HG03575 (cell line): ENCODE measurements around the gene LRRC55.

Experiments
- ATAC-seq: cut with Tn5 transposase; IDR thresholded peaks from one replicate; pipeline ENCODE4 v1.9.1; 2021; ENCODE audit not compliant: unreplicated experiment, insufficient number of reproducible peaks, low FRiP score; ENCODE audit errors: extremely low read depth

Gene LRRC55

DNA sequence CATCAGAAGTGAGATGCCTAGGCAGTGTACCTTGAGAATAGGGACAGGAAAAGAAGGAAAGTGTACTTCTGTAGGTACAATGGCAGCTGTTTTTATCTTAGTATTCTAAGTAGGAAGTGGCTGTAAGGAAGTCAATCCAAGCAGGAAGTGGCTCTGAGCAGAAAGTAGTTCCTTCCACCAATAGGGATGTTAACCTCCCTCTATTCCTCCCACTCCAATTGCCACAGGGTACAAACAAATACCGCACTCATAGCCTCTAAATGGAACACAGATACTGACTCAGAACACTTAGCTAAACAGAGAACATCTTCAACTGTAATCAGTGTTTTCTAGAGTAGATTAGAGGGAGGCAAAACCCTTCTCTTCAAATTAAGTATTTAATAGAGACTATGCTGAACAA, 10.6 kb downstream of the LRRC55 start:
- ATAC-seq: no peak

DNA sequence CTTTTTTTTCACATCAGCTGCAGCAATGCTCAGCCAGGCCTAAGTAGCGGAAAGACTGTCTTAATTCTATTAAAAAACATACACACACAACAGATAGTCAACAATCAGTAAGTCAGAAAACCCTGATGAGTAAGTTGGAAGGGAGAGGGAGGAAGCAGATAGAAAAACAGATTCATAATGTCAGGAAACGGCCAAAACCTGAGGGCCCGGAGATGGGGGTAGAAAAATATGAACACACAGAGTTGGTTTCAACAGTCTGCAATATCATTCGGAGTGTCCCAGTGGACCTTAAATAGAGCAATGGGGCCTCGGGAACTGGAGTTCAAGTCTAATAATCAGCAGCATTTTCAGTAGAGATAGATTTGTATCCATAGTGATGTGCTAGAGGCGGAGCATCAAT, 14.8 kb downstream of the LRRC55 start:
- no peak for ATAC-seq

DNA sequence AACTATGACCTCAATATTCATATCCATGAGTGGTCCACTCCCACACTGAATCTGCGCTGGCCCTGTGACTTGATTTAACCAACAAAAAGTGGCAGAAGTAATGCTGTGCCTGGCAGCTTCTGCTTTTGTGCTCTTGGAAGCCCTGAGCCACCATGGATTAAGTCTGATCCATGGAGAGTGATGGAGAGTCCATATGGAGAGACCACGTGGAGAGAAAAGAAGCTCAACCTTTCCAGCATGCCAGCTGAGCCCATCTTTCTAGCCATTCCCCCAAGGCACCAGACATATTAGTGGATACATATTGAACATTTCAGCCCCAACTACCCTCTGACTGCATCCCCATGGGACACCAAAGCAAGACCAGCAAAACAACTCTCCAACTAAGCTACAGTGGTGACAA, 16.0 kb downstream of the LRRC55 start:
- ATAC-seq: no peak

DNA sequence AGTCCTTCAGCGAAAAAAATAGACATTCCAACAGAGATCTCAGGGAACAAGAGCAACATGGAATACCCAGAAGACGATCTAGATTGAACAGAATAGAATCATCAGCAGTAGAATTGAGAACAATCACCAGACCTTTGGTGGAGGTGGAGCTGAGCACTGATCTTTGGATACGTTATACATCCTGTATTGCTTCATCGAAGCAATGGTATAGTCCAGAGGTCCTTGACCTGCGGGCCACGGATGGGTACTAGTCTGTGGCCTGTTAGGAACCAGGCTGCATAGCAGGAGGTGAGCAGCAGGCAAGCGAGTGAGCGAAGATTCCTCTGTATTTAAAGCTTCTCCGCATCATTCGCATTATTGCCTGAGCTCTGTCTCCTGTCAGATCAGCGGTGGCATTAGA, 17.6 kb downstream of the LRRC55 start:
- no peak for ATAC-seq

DNA sequence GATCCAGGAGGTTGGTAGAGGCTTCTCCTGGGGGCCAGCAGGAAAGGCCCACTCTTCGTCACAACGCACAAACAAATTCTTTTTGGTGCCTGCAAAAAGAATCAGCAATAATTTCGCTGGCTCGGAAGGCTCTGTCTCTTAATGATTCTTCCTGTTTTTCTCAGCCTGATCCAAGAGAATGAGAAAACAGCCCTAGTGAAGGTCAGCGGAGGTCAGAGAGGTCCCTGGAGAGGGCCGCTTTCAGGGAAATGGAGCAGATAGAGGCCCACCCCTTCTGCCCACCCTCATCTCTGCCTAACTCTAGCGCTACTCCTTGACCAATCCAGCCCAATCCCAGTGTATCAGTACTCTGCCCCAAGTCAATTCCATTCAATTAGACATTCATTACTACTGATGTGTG, 19.2 kb downstream of the LRRC55 start:
- no peak for ATAC-seq

DNA sequence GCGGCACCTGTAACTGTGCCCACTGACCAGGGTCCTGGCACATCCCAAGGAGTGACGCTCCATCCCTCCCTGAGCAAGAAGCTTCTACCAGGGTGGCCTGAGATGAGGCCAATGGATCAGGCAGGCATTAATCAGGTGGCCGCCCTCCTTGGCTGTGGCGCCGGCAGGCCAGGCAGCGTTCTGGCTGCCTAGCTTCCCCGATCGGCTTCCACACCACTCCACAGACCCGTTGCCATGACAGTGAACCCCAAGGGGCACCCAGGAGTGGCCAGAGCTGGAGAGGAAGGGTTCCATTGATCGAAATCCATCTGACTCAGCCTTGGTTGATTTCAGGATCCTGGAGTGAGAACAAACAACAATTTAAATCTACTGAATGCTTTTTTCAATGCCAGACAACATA, 20.5 kb downstream of the LRRC55 start:
- ATAC-seq: no peak

DNA sequence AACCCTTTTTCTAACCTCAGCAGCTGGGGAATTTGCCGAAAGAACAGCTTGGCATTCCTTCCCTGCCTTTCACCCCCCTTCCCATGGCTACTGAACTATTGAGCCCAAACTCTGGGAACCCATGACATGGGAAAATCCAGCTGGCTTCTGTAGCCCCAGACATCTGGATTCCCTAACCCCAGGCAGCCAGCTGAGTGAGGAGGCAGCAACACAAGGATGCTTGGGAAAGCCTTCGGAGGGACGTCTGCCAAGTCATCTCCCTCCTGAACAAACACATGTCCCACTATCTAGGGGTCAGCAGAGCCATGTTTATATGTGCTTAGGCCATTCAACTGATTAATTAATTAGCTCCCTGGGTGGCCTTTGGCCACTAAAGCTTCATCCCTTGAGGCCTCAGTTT, 21.6 kb downstream of the LRRC55 start:
- ATAC-seq: no peak

DNA sequence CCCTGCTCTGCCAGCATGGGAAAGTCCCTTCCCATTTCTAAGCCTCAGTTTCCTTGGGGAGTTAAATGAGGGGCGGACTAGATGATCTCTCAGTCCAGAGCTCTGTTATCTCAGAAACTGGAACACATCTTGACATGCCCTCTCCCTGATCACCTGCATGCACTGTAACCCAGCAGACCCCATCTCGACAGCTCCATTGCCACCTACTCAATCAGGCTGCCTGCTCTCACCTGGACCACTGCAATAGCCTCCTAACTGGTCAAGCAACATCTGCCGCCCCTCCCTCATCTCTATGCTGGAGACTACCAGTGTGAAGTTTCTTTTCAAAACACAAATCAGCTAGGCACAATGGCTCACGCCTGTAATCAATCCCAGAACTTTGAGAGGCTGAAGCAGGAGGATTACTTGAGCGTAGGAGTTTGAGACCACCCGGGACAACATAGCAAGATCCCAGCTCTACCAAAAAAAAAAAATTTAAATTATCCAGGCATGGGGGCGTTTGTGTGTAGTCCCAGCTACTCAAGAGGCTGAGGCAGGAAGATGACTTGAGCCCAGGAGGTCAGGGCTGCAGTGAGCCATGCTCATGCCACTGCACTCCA, 22.2 kb downstream of the LRRC55 start:
- no peak for ATAC-seq

DNA sequence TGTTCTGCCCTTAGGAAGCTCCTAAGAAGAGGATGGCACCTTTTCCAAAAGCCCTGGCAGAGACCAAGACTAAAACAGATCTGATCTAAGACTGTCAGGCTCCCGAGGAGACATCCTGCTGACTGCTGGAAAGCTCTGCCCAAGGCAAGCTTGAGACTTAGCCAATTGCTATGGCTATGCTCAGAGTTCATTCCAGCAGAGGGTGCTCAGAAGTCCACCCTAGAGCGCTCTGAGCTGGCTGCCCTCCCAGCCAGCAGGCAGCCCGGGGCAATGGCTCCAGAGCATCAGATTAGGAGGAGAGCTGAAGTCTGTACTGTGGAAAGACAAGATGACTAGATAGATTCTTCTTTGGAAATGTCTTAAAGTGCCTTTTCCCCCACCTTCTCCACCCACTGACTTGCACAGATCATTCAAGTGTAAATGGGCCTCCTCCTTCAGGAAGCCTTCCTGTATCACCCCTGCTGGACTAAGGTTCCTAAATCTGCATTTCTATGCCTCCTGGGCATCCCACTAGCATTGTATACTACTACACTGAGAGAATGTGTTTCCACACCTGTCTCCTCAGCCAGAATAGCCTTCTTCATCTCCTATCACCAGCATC, 23.4 kb downstream of the LRRC55 start:
- no peak for ATAC-seq

DNA sequence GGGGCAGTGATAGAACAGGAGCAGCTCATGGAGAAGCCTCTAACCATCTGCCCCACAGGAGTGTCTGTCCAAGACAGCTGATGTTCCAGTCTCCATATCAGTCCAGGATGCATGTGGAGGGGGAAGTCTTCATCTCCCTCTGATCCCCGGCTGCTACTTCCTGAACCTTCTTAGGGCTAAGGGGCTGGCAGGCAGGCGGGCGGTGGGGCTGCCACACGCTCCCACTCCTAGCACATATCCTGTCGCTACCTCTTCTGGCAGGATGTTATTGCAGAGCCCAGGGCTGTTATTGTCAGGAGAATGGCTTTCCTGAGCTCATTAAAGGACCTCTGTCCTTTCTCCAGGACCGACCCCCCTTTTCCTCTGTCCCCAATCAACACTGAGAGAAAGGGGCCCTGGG, 25.4 kb downstream of the LRRC55 start:
- no peak for ATAC-seq

DNA sequence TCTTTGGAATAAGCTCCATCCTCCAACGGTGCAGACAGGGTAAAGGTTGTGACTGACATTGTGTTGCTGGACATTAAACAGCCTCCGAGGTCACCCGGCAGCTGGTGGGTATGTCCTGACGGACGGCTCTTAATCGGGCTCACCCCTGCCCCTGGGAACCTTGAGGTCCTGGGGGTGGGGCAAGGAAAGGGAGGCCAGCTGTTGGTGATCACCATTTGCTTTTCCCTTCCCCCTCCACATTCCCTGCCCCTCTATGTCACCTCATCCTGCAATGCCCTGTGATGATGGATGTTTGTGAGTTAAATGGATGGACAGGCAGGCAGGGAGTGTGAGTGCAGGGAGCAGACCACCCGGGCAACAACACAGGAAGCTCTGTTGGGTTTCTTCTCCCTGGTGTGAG, 29.0 kb downstream of the LRRC55 start:
- no peak for ATAC-seq

DNA sequence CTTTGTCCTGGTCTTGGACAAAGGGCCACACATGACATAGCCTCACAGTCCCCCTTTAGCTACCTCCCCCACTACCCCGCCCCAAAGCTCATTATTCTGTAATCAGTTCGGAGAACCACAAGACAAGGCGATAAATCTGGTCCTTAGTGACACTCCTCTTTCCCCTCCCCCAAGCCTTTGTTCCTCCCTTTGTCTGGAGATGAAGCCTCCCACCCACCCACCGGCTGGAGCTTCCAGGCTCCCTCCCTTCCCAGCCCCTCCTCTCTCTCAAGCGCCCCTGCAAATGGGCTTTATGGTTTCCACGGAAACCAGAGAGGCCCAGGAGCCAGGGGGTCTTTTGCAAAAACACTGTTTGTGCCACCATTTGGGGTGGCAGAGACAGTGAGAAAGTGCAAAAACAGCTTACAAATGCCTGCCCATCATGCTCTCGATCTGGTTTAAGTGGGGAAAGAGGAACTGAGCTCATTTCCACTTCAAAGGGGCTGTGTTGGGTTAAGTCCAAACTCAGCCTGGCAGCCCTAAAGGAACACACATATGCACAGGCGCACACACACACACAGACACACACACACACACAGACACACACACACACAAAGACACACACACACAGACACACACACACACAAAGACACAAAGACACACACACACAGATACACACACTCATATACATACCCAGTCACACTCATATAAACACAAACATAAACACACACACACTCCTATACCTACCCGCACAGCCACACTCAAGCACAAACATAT, 31.8 kb downstream of the LRRC55 start:
- no peak for ATAC-seq

DNA sequence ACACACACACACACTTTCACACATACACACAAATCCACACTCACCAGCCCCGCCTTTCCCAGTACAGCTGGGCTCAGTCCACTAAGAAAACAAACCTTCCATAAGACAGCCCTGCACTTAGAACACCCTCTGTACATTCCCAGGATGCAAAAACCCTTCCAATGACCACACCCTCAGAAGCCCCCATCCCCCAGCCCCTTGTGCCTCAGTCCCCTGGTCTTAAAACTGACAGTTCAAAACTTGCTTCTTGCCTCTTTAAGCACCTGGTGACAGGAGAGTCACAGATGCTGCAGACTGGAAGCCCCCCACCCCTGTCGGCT, 32.3 kb downstream of the LRRC55 start:
- ATAC-seq: no peak

DNA sequence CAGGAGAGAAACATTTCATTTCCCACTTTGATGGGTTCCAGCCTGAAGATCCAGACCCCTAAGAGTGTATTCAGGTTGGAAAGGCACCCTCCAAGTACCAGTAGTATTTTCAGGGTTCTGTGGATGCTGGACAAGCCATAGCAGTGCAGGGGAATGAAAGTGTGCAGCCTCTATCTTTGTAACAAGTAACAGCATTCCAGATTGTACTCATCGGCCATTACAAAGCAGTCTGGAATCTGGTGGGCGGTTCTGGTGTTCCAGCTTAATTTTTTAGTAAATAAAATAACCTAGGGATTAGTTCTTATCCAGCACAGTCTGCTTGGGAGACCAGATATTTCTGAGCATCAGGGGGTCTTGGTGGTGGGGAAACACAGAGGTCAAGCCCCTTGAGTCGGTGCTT, 32.7 kb downstream of the LRRC55 start:
- ATAC-seq: no peak

DNA sequence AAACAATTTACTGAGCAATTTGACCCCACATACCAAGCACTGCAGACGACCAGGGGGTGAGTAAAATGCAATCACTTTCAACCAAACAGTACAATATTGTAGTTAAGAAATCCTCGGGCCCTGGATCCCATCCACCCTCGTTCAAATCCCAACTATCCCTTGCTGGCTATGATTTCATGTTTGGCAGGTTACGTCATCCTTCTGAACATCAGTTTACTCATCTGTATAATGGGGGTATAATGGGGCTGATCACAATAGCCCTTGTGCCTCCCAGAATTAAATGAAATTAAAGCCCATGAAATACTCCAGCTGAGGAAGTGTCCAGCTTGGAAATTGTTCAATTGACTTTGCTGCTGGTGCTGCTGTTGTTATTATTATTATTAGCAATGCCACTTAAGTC, 34.7 kb downstream of the LRRC55 start:
- no peak for ATAC-seq

DNA sequence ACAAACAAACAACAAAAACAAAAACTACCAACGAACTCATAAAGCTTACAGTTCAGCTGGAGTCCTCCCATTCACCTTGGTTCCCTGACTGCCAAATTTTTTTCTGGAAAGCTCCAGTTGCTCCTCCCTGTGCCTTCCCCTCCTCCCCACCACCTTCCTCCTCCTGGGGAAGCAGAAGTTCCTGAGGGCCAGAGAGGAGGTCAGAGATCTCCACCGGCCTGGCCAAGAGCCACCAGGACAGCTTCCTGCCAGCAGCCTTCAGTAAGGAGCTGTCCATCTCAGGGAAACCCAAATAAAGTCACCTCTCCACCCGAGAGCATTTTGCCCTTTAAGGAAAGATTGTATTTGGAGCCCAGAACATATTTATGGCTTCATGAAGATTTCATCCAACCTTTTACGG, 35.3 kb downstream of the LRRC55 start:
- ATAC-seq: no peak

DNA sequence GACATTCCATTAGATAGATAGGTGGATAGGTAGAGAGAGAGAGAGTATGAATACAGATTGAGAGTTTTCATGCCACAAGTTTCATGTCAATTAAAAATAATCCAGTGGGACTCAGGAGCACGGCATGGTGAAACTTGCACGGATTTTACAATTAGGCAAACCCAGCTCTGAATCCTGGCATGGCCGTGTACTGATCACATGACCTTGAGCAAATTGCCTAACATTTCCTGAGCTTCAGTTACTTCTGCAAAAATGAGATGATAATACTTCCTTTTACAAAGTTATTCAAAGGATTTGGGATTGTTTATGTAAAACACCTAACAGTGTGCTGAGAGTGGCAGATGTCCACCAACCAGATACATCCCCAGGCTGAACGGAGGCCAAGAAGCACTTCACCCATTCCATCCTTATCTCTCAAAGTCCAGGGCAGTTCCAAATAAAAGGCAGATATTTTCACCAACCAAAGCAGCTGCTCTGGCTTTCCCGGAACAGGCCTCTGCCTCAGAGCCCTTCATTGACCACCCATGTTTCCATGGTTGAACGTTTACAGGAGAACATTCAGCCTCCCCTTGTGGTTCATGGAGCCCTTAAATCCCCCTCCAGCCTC, 37.4 kb downstream of the LRRC55 start:
- ATAC-seq: no peak

DNA sequence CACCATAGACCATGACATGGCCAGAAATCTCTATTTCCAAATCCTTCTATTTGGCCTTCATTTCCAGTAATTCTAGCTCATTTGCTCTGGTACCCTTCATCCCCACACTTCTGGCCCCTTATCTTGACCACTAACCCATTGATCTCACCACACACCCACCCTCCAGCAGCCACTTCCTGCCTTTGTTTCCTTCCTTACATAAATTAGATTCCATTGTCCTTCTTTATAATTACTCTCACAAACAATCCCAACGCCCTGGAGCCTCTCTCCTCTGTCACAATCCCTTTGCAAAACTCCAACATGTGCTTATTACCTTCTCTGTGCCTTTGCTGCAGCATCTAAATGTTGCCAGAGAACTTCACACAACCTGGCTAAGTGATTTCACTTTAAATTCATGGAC, 40.5 kb downstream of the LRRC55 start:
- no peak for ATAC-seq

DNA sequence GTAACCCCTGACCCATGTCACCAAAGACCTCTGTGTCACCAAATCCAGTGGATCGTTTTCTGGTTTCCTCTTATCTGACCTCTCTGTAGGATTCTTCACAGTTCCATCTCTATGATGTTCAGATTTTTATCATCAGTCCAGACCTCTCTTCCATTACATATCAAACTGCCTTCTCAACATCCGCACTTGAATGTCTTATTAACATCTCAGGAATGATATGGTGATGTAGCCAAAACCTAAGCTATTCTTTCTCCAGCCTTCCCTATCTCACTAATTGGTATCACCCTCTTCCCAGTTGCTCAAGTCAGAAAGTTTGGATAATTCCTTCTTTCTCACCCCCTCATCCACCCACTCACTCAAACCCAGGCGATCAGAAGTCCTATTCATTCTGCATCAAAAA, 41.8 kb downstream of the LRRC55 start:
- ATAC-seq: no peak

DNA sequence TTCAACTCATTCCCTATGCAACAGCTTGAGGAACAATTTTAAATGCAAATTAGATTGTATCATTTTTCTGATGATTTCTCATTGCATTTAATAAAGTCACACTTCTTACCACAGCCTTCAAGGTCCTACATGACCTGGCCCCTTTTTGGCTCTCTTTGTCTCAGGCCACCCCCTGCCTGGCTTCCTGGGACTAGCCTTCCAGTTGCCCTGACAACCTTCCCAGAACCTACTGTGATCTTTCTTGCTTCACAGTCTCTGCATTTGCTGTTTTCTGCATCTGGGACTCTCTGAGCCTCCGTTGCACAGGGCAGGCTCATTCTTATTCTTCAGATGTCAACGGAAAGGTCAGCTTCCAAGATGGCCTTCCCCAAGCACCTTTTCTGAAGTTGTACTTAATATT, 42.4 kb downstream of the LRRC55 start:
- no peak for ATAC-seq
